HG03457 (cell line): Measurements from ENCODE around the gene ARHGEF7.
A peak's percentile ranks its signal among the peaks of the same experiment; 100 is the strongest.
"Not testable (repeated sequence)": the region's sequence is repeated elsewhere in the genome, so short reads cannot be mapped to it uniquely, and the experiment has no call there.

ENCODE experiments used
- ATAC-seq: cut with Tn5 transposase; IDR thresholded peaks from one replicate; pipeline ENCODE4 v1.9.1; 2021; ENCODE audit warnings: moderate number of reproducible peaks; ENCODE audit not compliant: unreplicated experiment

Gene ARHGEF7

DNA sequence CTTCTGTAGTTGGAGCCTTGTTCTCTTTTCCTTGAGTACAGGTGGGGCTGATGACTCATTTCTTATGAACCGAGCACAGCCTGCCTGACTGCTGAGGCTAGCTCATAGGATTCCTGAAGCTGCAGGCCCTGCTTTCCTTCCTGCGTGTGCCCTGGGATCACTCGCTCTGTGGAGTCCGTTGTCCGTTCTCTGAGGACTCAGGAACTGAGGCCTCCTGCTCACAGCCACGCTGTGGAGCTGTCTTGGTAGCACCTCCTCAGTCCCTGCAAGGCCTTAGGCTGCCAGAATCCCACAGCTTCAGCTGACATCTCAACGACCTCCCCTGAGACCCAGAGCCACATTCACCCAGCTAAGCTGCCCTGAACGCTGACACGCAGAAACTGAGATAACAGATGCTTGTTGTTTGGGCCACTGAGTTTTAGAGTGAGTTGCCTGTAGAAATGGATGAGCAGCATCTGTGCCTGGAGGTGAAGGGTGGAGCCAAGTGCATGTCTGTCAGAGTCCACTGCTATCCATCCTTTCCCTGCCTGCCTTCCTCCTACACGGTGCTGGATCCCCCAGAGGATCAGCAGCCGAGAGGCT lies 72.9 kb downstream of the ARHGEF7 start:
- ATAC-seq, result no peak

GRCh38 chr13:111189064-111189505 lies 74.0 kb downstream of the ARHGEF7 start:
- ATAC-seq, result not testable (repeated sequence)

DNA sequence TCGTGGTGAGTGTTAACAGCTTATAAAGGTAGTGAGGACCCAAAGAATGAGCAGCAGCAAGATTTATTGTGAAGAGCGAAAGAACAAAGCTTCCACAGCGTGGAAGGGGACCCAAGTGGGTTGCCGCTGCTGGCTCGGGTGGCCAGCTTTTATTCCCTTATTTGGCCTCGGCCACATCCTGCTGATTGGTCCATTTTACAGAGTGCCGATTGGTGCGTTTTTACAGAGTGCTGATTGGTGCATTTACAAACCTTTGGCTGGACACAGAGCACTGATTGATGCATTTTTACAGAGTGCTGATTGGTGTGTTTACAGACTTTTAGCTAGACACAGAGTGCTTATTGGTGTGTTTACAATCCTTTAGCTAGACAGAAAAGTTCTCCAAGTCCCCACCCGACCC lies 74.4 kb downstream of the ARHGEF7 start:
- not testable (repeated sequence) for ATAC-seq

- not testable (repeated sequence) for ATAC-seq
These were observed 78.1 kb downstream of the ARHGEF7 start for GRCh38 chr13:111193223-111193622.

- not testable (repeated sequence) for ATAC-seq
These were observed 79.5 kb downstream of the ARHGEF7 start for GRCh38 chr13:111194651-111195050.

GRCh38 chr13:111198732-111199378 lies 83.7 kb downstream of the ARHGEF7 start:
- not testable (repeated sequence) for ATAC-seq

DNA sequence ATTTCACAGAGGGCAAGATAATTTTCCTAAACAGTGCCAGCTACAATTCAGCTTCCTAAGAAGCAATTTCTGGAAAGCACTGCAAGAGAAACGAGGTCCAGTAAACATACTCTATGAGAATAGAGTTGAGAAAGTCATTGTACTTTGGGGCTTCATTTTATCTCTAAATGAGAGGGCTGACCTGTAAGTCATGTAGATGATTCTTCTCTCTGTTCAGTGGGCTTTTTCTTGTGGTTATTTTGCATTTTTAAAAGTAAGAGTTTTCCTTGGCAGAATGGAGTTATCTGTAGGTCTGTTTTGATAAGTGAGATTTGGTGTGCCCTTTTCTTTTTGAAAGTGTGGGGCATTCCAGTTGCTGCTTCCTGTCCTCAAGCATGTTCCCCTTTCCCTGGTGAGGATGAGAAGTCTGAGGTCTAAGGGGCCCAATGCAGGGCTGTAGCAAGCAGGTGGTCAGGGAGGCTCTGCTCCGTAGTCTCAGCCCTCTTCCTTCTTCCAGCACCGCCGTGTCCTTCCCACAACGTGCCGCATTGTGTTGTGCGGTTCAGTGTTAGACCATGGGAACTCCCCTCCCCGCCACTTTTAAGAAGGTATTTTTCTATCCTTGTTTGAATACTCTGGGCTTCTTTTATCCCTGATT lies 86.3 kb downstream of the ARHGEF7 start:
- no peak for ATAC-seq

DNA sequence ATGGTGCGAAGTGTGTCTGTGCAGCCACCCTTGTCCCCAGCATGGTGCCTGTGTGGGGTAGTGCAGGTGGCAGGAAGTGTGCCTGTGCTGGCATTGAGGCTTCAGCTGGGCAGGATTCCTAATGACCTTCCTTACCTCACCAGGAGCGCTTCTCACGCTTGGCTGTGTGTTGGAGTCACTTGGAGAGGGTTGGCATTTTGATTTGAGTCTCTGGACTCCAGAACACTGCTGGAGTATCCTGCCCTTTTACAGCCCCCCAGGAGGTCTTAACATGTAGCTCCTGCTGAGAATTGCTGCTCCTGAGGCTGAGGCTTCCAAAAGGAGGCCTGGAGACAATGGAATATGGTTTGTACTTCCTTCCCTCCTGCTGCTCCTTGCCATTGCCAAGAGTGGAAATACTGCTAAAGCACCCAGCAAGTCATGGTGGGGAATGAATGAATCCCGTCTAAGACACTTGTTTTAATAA lies 87.1 kb downstream of the ARHGEF7 start:
- ATAC-seq, result no peak

- peak; percentile 75 for ATAC-seq
These were observed 87.6 kb downstream of the ARHGEF7 start for GRCh38 chr13:111202745-111203144.

DNA sequence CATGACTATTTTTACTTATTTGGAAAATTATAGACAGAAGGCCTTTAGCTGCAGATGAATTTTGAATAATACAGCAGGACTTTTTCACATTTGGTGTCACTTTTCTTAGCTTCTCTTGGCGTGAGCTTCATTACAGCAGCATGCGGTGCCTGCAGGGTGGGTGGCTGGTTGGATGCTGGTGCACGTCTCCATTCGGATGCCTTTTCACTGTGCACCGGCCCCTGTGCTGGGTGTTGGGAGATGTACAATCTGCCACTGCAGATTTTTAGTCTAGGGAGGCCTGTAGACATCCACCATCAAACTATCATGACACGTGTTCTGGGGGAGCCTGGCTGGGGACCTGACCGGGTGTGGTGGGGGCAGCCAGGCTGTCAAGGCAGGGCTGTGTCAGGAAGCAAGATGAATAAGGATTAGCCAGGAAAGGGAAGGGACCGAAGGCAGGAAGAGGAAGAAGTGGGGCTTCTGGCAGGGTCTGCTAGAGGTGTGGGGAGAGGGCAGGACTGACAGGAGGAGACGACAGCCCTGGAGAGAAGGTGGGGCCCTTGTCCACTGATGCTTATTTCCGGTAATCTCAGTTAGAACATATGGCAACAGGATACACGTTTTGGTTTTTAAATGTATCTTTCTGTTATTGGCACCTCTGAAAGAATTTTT lies 88.8 kb downstream of the ARHGEF7 start:
- no peak for ATAC-seq

GRCh38 chr13:111204438-111205177 lies 89.5 kb downstream of the ARHGEF7 start:
- no peak for ATAC-seq

DNA sequence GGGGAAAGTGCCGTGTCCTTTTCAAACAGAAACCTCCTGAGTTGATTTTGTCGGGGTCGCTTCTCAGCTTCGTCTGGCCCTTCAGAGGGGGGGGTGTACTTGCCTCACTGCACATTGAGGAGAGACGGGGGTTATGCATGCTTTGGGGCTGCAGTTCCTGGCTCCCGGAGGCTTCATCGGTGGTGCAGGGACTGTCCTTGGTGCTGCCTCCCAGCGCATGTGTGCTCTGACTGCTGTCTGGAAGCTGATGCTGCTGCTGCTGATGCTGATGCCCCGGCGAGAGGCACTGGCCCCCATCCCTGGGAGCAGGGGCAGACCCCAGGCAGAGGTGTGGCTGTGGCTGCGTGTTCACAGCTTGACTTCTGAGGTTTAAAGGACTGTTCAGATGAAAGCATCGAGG lies 91.0 kb downstream of the ARHGEF7 start:
- no peak for ATAC-seq

DNA sequence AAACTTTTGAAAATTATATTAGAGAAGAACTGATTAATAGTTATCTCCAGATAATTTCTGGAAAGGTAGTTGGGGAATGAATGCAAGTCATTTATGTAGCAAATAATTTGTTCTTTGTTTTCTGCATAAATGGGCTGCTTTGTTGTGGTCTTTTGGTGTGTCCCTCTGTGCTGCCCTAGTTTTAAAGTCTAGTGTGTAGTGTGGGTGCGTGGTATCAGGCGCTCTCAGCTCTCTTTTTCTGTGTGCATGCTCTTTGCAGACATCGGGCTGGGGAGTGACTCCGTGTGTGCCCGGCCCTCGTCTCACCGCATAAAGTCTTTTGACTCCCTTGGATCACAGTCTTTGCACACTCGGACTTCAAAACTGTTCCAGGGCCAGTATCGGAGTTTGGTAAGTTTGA lies 94.5 kb downstream of the ARHGEF7 start:
- no peak for ATAC-seq

DNA sequence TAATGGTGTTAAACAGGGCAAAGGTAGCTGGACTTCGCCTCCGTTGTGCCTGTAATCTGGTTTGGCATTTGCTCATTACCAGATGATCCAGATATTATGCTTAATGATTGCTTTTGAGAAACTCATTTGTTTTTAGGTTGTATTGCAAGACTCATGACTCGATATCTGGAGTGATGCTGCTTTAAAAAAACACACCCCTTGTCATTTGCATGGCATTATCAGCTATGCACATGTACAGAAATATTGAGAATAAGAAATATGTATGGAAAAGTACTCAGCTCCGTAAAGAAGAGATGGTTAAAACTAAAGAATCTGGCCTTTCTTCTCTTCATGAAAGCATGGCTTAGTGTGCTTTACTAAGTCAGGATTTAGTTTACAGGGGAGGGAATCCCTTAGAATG lies 95.0 kb downstream of the ARHGEF7 start:
- no peak for ATAC-seq

DNA sequence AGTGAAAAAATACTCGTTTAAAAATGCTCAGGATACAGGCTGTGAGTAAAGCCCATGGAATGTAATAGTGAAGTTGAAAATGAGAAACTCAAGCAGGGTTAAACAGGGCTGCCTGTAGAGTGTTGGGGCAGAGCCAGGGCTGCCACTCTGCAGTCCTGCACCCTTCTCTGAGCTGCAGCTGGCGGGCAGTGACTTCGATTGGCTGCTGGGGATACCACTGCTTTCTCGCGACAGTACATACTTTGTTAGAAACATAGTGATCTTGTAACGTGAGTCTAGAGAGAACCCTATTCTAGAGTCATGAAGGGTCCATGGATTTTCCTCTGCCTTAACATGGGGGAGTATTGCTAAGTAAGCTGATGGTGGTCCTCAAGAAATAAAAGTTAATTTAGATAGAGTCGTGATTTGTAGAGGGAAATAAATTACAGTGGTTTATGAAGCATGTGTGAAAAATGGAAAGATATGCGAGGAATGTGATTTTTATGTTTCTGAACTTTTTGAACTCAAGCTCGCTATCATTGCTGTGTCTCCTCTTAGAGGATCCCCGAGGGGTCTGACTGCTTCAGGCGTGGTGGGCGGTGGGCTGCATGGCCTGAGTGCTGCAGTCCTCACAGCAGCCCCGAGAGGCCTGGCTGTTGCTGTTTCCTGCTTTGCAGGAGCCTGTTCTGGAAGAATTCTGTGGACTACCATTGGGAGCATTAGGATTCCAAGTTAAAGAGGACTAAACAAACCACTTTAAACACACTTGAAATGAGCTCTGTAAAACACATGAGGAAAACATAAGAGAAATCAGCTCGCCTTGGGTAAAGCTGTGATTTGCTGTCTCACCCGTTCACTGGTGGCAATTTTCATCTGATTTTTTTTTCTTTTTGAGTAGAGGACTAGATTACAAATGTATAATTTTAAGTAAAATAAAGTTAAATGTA lies 95.7 kb downstream of the ARHGEF7 start:
- no peak for ATAC-seq

- ATAC-seq, result no peak
These were observed 96.8 kb downstream of the ARHGEF7 start for GRCh38 chr13:111211789-111212516.

DNA sequence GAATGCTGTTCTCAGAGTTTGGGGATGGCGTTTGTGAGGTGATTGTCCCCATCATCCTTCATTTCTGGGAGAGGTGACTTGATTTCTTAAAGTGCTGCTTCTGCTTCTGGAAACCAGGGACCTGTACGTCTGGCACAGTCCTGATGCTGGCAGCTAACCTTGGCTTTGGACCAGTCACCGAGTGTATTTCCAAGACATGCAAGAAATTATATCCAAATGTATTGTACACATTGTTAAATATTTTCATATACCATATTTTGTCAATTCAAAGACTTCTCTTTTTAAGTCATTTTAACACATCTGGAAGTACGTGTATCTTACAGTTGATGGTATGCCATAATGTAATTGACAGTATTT lies 97.4 kb downstream of the ARHGEF7 start:
- no peak for ATAC-seq

DNA sequence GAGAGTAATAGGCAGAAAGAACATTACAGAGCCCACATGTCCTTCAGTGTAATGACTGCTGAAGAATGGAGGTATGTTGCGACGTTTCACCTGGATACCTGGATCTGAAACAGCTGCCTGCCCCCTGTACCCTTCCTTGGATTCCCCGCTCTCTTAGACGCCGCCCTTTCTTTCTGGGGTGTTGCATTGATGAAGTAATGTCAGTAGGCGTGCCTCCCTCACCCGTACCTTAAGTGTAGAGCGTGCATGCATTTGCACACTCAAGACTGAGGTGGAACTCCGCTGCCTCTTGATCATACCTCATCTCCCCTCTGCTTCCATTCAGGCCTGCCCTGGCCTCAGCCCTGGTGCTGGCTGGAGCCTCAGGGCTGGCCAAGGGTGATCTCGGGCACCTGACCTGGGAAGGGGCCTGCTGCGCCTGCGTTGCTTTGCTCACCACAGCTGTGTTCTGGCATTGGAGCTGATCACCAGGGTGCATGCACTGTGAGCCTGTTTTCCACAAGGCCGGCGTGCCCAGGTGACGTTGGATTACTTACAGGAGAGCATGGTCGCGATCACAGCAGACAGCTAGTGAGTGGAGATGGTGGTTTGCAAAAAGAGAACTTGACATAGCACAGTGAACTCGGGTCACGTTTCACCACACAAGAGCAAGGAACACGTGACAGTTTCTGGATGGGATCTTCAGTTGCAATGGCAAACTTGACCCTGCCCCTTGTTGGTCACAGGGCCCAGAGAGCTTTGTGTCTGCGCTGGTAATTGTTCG lies 99.0 kb downstream of the ARHGEF7 start:
- ATAC-seq, result no peak
